Endothelial cell (in vitro differentiated cells): ENCODE data around the gene HRG. TPM values are rescaled to one million over a fixed set of nuclear protein-coding genes. Genes with fewer than 3 reads are reported as not detected.

Experiments used
- DNase-seq: peaks from one replicate; pipeline ENCODE4 v3.0.0; 2021; ENCODE audit warnings: low spot score
- H3K27ac Mint-ChIP-seq: one replicate; pipeline ENCODE4 v1.8.0; 2021; ENCODE audit warnings: mixed read lengths, inconsistent platforms; ENCODE audit not compliant: unreplicated experiment
- H3K27me3 Mint-ChIP-seq: one replicate; pipeline ENCODE4 v1.8.0; 2021; ENCODE audit warnings: mild to moderate bottlenecking, moderate library complexity, mixed read lengths, inconsistent platforms; ENCODE audit not compliant: unreplicated experiment
- H3K36me3 Mint-ChIP-seq: one replicate; pipeline ENCODE4 v1.8.0; 2021; ENCODE audit warnings: mild to moderate bottlenecking, low read depth, mixed read lengths, inconsistent platforms; ENCODE audit not compliant: unreplicated experiment
- H3K4me1 Mint-ChIP-seq: one replicate; pipeline ENCODE4 v1.8.0; 2021; ENCODE audit warnings: mild to moderate bottlenecking, mixed read lengths, inconsistent platforms; ENCODE audit not compliant: unreplicated experiment
- H3K4me3 Mint-ChIP-seq: one replicate; pipeline ENCODE4 v1.8.0; 2021; ENCODE audit warnings: mild to moderate bottlenecking, mixed read lengths, inconsistent platforms; ENCODE audit not compliant: unreplicated experiment
- H3K9me3 Mint-ChIP-seq: one replicate; pipeline ENCODE4 v1.8.0; 2021; ENCODE audit warnings: mixed read lengths, inconsistent platforms; ENCODE audit not compliant: unreplicated experiment
- total RNA-seq: library from RNA; stranded (reverse); fragmentation: NEBNext Ultra II Directional; extraction: Animal tissue kit (Norgen Biotek cat#: 25700); gene quantifications from one replicate; pipeline ENCODE4 v1.2.1, GENCODE V29; 2021; ENCODE audit not compliant: unreplicated experiment
- TF ChIP-seq, protein P1 (sequence below): fragments of 200-600 bp; sonication (generic); IDR thresholded peaks from one replicate; pipeline ENCODE4 v1.5.0; 2021; ENCODE audit warnings: antibody characterized with exemption; ENCODE audit not compliant: unreplicated experiment

Gene HRG
- total RNA-seq, 1 donor from 2014 or later, result not detected

DNA sequence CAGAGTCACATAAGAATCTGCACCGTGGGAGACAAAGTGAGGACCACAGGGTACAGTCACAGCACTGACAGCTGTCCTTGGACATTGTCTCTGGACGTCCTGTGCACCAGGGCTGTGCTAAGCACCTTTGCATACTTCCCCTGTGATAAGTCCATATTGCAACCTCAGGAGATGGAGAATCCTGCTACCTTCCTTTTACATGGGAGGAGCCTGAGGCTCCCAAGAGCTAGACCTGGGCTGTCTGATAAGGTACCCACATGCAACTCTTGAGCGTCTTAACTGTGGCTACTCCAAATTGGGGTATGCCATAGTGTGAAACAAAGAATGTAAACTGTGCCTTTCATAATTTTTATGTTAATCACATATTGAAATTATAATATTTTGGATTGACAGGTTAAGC, 28.1 kb upstream of the HRG start:
- no peak for DNase-seq
- H3K27me3 Mint-ChIP-seq, result peaks cover 4% of the 10 kb centered on the region
- H3K9me3 Mint-ChIP-seq, result no peaks in the 10 kb centered on the region
- H3K36me3 Mint-ChIP-seq, result no peaks in the 10 kb centered on the region
- H3K4me3 Mint-ChIP-seq, result no peak overlapping the region
- TF ChIP-seq, protein P1, sequence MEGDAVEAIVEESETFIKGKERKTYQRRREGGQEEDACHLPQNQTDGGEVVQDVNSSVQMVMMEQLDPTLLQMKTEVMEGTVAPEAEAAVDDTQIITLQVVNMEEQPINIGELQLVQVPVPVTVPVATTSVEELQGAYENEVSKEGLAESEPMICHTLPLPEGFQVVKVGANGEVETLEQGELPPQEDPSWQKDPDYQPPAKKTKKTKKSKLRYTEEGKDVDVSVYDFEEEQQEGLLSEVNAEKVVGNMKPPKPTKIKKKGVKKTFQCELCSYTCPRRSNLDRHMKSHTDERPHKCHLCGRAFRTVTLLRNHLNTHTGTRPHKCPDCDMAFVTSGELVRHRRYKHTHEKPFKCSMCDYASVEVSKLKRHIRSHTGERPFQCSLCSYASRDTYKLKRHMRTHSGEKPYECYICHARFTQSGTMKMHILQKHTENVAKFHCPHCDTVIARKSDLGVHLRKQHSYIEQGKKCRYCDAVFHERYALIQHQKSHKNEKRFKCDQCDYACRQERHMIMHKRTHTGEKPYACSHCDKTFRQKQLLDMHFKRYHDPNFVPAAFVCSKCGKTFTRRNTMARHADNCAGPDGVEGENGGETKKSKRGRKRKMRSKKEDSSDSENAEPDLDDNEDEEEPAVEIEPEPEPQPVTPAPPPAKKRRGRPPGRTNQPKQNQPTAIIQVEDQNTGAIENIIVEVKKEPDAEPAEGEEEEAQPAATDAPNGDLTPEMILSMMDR, result no peak
- no peak overlapping the region for H3K27ac Mint-ChIP-seq
- H3K4me1 Mint-ChIP-seq, result no peaks in the 10 kb centered on the region

DNA sequence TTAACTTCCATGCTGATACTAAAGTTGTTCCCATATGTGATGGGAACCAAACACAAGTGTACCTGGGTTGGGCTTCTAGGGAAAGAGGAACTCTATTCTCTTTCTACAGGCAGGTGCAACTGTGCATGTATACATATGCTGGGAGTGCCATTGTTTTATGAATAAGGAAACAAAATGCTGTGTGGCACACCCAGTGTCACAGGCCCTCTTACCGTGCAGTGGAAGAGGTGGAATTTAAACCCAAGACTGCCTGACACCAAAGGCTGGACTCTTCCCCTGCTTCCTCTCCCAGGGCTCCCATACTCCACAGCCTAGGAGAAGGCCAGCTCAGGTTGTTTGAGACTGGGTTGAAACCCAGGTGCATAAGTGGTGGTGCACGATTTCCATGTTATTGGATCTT, 27.6 kb upstream of the HRG start:
- H3K4me1 Mint-ChIP-seq, result no peaks in the 10 kb centered on the region
- no peak overlapping the region for H3K27ac Mint-ChIP-seq
- H3K27me3 Mint-ChIP-seq, result peaks cover 4% of the 10 kb centered on the region
- no peaks in the 10 kb centered on the region for H3K36me3 Mint-ChIP-seq
- H3K9me3 Mint-ChIP-seq, result no peaks in the 10 kb centered on the region
- no peak overlapping the region for H3K4me3 Mint-ChIP-seq
- no peak for DNase-seq
- TF ChIP-seq, protein P1, result no peak

DNA sequence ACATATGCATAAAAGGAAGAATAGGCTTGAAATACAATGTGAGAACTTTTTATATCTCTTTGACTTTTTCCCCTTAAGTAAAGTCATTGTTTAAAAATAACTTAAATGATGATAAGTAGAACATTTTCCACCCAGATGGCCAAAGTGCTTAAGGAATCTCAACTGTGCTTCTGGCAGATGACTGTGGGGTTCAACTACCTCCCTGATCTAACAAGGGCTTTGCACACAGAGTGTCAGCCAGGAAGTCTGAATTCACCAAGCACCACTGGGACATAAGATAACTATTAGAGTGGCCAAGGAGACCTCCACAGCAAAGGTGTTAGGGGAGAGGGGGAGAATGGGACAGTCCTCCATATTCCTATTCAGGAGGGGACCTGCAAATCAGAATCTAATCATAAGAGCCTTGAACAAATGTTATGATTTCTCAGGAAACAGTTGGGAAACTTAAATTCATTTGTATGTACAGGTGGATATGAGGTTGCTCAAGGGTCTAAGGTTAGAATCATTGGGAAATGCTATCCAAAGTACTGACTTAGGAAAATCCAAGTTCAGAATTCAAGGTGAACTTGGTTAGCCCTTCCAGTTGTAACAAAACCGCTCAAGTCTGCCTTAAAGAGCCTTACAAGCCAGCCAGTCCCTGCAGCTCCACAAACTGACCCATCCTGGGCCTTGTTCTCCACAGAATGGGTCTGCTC, 25.9 kb upstream of the HRG start, which contains the start of gene FETUB:
Gene FETUB (plus strand): TSS at position 622 of the 695 bp plus-strand sequence. CDS start 62 bp downstream, at position 684.
- DNase-seq, result no peak
- H3K4me3 Mint-ChIP-seq, result no peak within 1 kb of the TSS
- peaks cover 4% of the 10 kb centered on the region for H3K27me3 Mint-ChIP-seq
- H3K9me3 Mint-ChIP-seq, result no peaks in the 10 kb centered on the region
- H3K27ac Mint-ChIP-seq, result no peak within 1 kb of the TSS
- H3K36me3 Mint-ChIP-seq, result no peaks in the 10 kb centered on the region
- TF ChIP-seq, protein P1, result no peak
- H3K4me1 Mint-ChIP-seq, result no peaks in the 10 kb centered on the region

DNA sequence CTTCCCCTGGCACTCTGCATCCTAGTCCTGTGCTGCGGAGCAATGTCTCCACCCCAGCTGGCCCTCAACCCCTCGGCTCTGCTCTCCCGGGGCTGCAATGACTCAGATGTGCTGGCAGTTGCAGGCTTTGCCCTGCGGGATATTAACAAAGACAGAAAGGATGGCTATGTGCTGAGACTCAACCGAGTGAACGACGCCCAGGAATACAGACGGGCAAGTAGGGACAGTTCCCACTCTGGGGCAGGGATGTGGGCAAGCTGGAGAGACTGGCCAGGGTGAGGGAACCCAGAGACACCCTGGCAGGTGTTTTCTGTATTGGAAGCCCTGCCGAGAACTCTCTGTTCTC, 25.4 kb upstream of the HRG start:
- Mint-ChIP-seq H3K36me3 (no peaks in the 10 kb centered on the region), H3K27me3 (peaks cover 4% of the 10 kb centered on the region), H3K4me1 (no peaks in the 10 kb centered on the region), H3K9me3 (no peaks in the 10 kb centered on the region), H3K27ac (no peak overlapping the region), H3K4me3 (no peak overlapping the region)
- no peak for DNase-seq
- TF ChIP-seq, protein P1, result no peak

DNA sequence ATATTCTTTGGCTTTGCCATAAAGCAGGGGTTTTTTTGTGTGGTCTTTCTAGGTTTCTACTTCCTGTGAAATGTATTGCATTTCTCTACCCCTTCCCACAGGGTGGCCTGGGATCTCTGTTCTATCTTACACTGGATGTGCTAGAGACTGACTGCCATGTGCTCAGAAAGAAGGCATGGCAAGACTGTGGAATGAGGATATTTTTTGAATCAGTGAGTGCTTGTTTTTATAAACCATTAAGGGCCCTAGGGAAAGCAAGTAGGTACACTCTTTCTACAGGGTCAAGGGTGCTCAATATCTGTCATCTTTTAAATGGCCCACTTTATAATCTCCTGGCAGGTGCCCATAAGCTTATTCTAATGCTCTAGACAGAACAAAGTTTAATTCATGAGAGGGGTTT, 24.9 kb upstream of the HRG start:
- no peaks in the 10 kb centered on the region for H3K4me1 Mint-ChIP-seq
- H3K4me3 Mint-ChIP-seq, result no peak overlapping the region
- H3K9me3 Mint-ChIP-seq, result no peaks in the 10 kb centered on the region

More for the DNA sequence above, 24.9 kb upstream of the HRG start:
- Mint-ChIP-seq H3K27me3 (peaks cover 4% of the 10 kb centered on the region), H3K27ac (no peak overlapping the region), H3K36me3 (no peaks in the 10 kb centered on the region)
- TF ChIP-seq, protein P1, result no peak
- no peak for DNase-seq
